GM11168 (cell line): Measurements from ENCODE around the gene DNAH1.

Source experiments
- in situ Hi-C: fragments of 300-500 bp; cut with MboI; formaldehyde crosslinking; loops from one replicate; pipeline ENCODE4 v1.12.0; 2022; ENCODE audit warnings: low sequenced_read_pairs; ENCODE audit not compliant: unreplicated experiment

DNAH1 gene

GRCh38 chr3:52441772-52442332 lies 125.7 kb downstream of the DNAH1 start:
- in situ Hi-C loops = no loop called here

GRCh38 chr3:52442409-52443267 lies 126.5 kb downstream of the DNAH1 start:
- in situ Hi-C loops = no loop called here

- in situ Hi-C loops = no loop called here
Observed at GRCh38 chr3:52443268-52443610, 127.1 kb downstream of the DNAH1 start.

GRCh38 chr3:52443791-52444687 lies 127.9 kb downstream of the DNAH1 start:
- in situ Hi-C loops = no loop called here

- in situ Hi-C loops = no loop called here
Observed at GRCh38 chr3:52444860-52445793, 129.0 kb downstream of the DNAH1 start, which contains the start of gene SEMA3G. Gene SEMA3G, minus strand, starts transcription at chr3:52445103. Its CDS starts 76 bp downstream, at chr3:52445027.

GRCh38 chr3:52446042-52446441 lies 129.9 kb downstream of the DNAH1 start:
- in situ Hi-C loops = no loop called here

- in situ Hi-C loops = no loop called here
Observed at GRCh38 chr3:52446631-52447511, 130.8 kb downstream of the DNAH1 start.

- in situ Hi-C loops = no loop called here
Observed at GRCh38 chr3:52447512-52448355, 131.6 kb downstream of the DNAH1 start.
